Thoracic aorta endothelial cell (primary cell): ENCODE data around the gene ASCL4. TPM values are rescaled to one million over a fixed set of nuclear protein-coding genes. Genes with fewer than 3 reads are reported as not detected.

Experiments
- total RNA-seq: library from RNA; depleted of rRNA; stranded (reverse); fragments of >200 nt; gene quantifications from 2 replicates; pipeline ENCODE4 v1.2.3, GENCODE V29; 2012

The ASCL4 gene
- not detected in 2 replicates for total RNA-seq

GRCh38 chr12:107774349-107775029 is at the start of gene ASCL4:
TSS of gene ASCL4 (plus strand) at chr12:107774704. CDS start at chr12:107775219, 515 bp downstream.

DNA sequence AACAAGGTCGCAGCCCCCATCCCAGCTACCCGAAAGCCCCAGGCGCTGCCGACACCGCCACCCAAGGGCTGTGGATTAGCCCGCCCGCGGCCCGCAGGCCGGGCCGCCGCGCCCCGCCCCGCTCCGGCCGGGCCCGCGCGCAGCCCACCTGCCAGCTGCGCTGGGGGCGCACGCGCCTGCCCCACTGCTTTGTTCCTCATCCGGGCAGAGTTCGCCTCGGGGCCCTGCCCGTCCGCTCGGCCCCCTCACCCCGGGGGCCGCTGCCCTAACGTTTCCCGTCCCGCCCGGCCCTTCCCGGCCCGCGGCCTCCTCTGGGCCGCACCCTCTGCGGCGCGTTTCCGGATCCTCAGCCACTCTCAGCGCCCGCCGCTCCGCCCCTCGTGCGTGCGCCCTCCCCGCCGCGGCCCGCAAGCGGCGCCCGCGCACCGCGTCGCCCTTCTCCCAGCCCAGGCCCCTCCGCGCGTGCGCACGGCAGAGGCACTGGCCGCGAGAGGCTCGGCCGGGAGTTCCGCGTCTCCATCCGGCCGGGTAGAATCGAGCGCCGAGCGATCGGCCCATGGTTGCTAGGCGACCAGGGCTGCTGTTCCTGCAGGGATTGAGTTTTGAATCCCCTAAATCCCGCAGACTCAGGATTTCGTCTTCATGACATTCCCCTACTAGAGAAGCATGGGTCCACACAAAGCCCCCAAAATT is 13.5 kb upstream of the ASCL4 start, which contains the start of gene PRDM4:
PRDM4 (minus strand) TSS at position 329 of the 693 bp plus-strand sequence. CDS start 622 bp downstream, outside the sequence.

Other genes with a start within 250 kb of the ASCL4 start
- 162 and 171 TPM in 2 replicates for gene PWP1, start 88.9 kb upstream of the ASCL4 start, total RNA-seq
- 47.1 and 49.6 TPM in 2 replicates for gene PRDM4, start 13.6 kb upstream of the ASCL4 start, total RNA-seq